AG10803 (cell line): ENCODE results near the gene CCDC40.

Source experiments
- DNase-seq: peaks from one replicate; pipeline ENCODE4 v3.0.0; 2010; ENCODE audit warnings: low read depth
- H3K4me3 ChIP-seq: 2 replicates; pipeline ENCODE4 v1.5.1; 2011; ENCODE audit warnings: mild to moderate bottlenecking, low read length, control low read depth
- CTCF ChIP-seq: conservative IDR thresholded peaks from 2 replicates; pipeline ENCODE4 v1.5.1; 2011; ENCODE audit warnings: mild to moderate bottlenecking, low read length, control low read depth, inconsistent platforms

The CCDC40 gene

GRCh38 chr17:80002690-80003490 is 33.6 kb upstream of the CCDC40 start:
- no peak for TF ChIP-seq CTCF
- H3K4me3 ChIP-seq: no peak overlapping the region

GRCh38 chr17:80003969-80004368 is 32.5 kb upstream of the CCDC40 start:
- DNase-seq: no peak
- no peak for TF ChIP-seq CTCF
- no peak overlapping the region for H3K4me3 ChIP-seq

More at GRCh38 chr17:80002690-80003490, 33.6 kb upstream of the CCDC40 start:
- no peak for DNase-seq

GRCh38 chr17:80005360-80006338 is 30.8 kb upstream of the CCDC40 start:
- peak; percentile 90 for TF ChIP-seq CTCF
- H3K4me3 ChIP-seq: no peak overlapping the region
- no peak for DNase-seq

DNA sequence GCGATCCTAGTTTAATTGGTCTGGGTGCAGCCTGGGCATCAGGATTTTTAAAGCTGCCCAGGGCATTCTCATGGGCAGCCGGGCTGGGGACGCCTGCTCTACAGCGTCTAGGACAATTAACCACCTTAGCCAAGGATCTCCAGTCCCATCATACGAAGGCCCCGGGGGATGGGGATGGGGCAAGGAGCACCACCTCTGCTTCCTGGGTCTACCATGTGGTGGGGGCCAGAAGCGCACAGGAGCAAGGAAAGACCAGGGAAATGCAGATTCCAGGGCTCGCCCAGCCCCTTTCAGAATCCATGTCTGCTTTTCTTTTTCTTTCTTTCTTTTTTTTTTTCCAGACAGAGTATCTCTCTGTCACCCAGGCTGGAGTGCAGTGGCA is 30.1 kb upstream of the CCDC40 start:
- no peak for DNase-seq
- H3K4me3 ChIP-seq: no peak overlapping the region
- TF ChIP-seq CTCF: no peak

GRCh38 chr17:80006811-80007752 is 29.4 kb upstream of the CCDC40 start:
- DNase-seq: no peak

More at GRCh38 chr17:80006811-80007752, 29.4 kb upstream of the CCDC40 start:
- TF ChIP-seq CTCF: no peak
- H3K4me3 ChIP-seq: no peak overlapping the region
